Progenitor cell of endocrine pancreas (in vitro differentiated cells): ENCODE measurements around the gene DDX54. TPM values are rescaled to one million over a fixed set of nuclear protein-coding genes. Genes with fewer than 3 reads are reported as not detected.

Experiments
- DNase-seq: peaks from one replicate; pipeline ENCODE4 v3.0.0; 2021; ENCODE audit warnings: low spot score; ENCODE audit not compliant: unreplicated experiment
- H3K27ac Mint-ChIP-seq: 2 replicates; pipeline ENCODE4 v1.8.0; 2021; ENCODE audit warnings: mild to moderate bottlenecking, moderate library complexity, mixed read lengths
- H3K27me3 Mint-ChIP-seq: 2 replicates; pipeline ENCODE4 v1.8.0; 2021; ENCODE audit warnings: mixed read lengths
- H3K36me3 Mint-ChIP-seq: 2 replicates; pipeline ENCODE4 v1.8.0; 2022; ENCODE audit warnings: mixed read lengths; ENCODE audit not compliant: insufficient read depth
- H3K4me1 Mint-ChIP-seq: 2 replicates; pipeline ENCODE4 v1.8.0; 2021; ENCODE audit warnings: low read depth, mixed read lengths
- H3K4me3 Mint-ChIP-seq: 2 replicates; pipeline ENCODE4 v1.8.0; 2021; ENCODE audit warnings: low read depth, mild to moderate bottlenecking, moderate library complexity, mixed read lengths
- H3K9me3 Mint-ChIP-seq: 2 replicates; pipeline ENCODE4 v1.8.0; 2021; ENCODE audit warnings: low read depth, mixed read lengths
- total RNA-seq: library from RNA; stranded (reverse); gene quantifications from 2 replicates; pipeline ENCODE4 v1.2.1, GENCODE V29; 2021
- TF ChIP-seq, protein P1 (sequence below): fragments of 200-600 bp; sonication (generic); IDR thresholded peaks from one replicate; pipeline ENCODE4 v1.5.0; 2021; ENCODE audit warnings: antibody characterized with exemption, mild to moderate bottlenecking; ENCODE audit not compliant: unreplicated experiment

The DDX54 gene
- total RNA-seq, 1 donor from 2014 or later, result 61.5 TPM

- Mint-ChIP-seq H3K4me1 (no peaks in the 10 kb centered on the region), H3K27ac (no peak overlapping the region), H3K9me3 (no peaks in the 10 kb centered on the region), H3K4me3 (no peak overlapping the region), H3K36me3 (peaks cover 12% of the 10 kb centered on the region), H3K27me3 (no peaks in the 10 kb centered on the region)
- TF ChIP-seq, protein P1, sequence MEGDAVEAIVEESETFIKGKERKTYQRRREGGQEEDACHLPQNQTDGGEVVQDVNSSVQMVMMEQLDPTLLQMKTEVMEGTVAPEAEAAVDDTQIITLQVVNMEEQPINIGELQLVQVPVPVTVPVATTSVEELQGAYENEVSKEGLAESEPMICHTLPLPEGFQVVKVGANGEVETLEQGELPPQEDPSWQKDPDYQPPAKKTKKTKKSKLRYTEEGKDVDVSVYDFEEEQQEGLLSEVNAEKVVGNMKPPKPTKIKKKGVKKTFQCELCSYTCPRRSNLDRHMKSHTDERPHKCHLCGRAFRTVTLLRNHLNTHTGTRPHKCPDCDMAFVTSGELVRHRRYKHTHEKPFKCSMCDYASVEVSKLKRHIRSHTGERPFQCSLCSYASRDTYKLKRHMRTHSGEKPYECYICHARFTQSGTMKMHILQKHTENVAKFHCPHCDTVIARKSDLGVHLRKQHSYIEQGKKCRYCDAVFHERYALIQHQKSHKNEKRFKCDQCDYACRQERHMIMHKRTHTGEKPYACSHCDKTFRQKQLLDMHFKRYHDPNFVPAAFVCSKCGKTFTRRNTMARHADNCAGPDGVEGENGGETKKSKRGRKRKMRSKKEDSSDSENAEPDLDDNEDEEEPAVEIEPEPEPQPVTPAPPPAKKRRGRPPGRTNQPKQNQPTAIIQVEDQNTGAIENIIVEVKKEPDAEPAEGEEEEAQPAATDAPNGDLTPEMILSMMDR, result no peak
- DNase-seq, result no peak
Observed at GRCh38 chr12:113165521-113166450, 19.5 kb downstream of the DDX54 start.

GRCh38 chr12:113164014-113164413 lies 21.3 kb downstream of the DDX54 start:
- H3K27ac Mint-ChIP-seq, result no peak overlapping the region
- no peaks in the 10 kb centered on the region for H3K27me3 Mint-ChIP-seq
- H3K4me3 Mint-ChIP-seq, result no peak overlapping the region
- H3K9me3 Mint-ChIP-seq, result no peaks in the 10 kb centered on the region
- H3K36me3 Mint-ChIP-seq, result peaks cover 13% of the 10 kb centered on the region
- no peaks in the 10 kb centered on the region for H3K4me1 Mint-ChIP-seq
- TF ChIP-seq, protein P1, result no peak
- DNase-seq, result no peak

- no peak for DNase-seq
- TF ChIP-seq, protein P1, result no peak
- H3K4me3 Mint-ChIP-seq, result no peak overlapping the region
- no peaks in the 10 kb centered on the region for H3K27me3 Mint-ChIP-seq
- H3K36me3 Mint-ChIP-seq, result peaks cover 13% of the 10 kb centered on the region
- H3K27ac Mint-ChIP-seq, result no peak overlapping the region
- H3K4me1 Mint-ChIP-seq, result no peaks in the 10 kb centered on the region
- H3K9me3 Mint-ChIP-seq, result no peaks in the 10 kb centered on the region
Observed at GRCh38 chr12:113163030-113163360, 22.3 kb downstream of the DDX54 start.

DNA sequence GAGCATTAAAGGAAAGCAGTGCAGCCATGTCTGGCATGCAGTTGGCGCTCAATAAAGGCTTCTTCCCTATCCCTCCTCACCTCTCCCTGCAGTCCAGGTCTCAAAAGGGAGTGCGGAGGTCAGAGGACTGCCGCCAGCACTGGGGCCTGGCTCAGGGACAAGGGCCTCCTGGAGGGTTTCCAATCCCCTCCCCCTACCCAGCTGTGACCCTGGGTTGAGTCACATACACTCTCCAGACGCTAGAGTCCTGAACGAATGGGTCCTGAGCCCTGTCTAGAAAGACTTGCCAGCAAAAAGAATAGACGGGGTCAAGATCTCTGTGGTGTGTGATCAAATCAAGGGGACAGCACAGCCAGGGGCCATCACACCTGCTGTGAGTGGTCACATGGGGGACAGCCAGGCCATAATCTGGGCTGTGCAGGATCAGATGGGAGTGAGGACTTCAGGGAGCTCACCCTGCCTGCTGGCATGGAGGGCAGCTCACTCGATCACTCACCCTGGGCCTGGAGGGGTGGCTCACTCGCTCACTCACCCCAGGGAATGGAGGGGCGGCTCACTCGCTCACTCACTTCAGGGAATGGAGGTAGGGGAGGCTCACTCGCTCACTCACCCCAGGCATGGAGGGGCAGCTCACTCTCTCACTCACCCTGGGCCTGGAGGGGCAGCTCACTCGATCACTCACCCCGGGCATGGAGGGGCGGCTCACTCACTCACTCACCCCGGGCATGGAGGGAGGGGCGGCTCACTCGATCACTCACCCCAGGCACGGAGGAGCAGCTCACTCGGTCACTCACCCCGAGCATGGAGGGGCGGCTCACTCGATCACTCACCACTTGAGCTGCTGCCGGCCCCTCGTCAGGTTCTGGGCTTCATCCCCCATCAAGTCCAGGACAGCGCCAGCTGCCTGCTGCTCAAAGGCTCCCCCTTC lies 22.9 kb downstream of the DDX54 start:
- no peak overlapping the region for H3K4me3 Mint-ChIP-seq
- H3K4me1 Mint-ChIP-seq, result no peaks in the 10 kb centered on the region
- H3K27me3 Mint-ChIP-seq, result no peaks in the 10 kb centered on the region
- peaks cover 15% of the 10 kb centered on the region for H3K36me3 Mint-ChIP-seq
- TF ChIP-seq, protein P1, result no peak
- DNase-seq, result no peak
- H3K9me3 Mint-ChIP-seq, result no peaks in the 10 kb centered on the region
- no peak overlapping the region for H3K27ac Mint-ChIP-seq

DNA sequence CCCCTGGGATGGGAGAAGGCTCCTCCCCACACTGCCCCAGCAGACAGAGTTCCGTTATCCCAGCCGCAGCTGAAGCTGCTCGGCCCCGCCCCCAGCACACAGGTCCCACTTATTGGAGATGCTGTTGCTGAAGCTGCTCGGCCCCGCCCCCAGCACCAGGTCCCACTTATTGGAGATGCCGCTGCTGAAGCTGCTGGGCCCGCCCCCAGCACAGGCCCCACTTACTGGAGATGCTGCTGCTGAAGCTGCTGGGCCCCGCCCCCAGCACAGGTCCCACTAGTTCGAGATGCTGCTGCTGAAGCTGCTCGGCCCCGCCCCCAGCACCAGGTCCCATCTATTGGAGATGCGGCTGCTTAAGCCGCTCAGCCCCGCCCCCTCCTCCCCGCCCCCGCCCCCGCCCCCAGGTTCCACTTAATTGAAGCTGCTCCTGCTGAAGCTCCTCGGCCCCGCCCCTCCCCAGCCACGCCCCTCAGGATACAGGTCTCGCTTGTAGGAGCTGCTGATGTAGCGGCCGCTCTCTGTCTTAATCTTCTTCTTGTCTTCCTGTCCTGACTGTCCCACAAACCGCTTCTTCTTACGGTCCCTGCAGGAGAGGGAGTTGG lies 23.8 kb downstream of the DDX54 start:
- Mint-ChIP-seq H3K4me1 (no peaks in the 10 kb centered on the region), H3K27ac (no peak overlapping the region), H3K27me3 (peaks cover 7% of the 10 kb centered on the region), H3K4me3 (no peak overlapping the region), H3K36me3 (peaks cover 20% of the 10 kb centered on the region), H3K9me3 (no peaks in the 10 kb centered on the region)
- no peak for DNase-seq
- TF ChIP-seq, protein P1, result no peak
